ENCODE data around the gene PRAMEF6.
"Not testable (repeated sequence)": the region's sequence is repeated elsewhere in the genome, so short reads cannot be mapped to it uniquely, and the experiment has no call there.

The PRAMEF6 gene

DNA sequence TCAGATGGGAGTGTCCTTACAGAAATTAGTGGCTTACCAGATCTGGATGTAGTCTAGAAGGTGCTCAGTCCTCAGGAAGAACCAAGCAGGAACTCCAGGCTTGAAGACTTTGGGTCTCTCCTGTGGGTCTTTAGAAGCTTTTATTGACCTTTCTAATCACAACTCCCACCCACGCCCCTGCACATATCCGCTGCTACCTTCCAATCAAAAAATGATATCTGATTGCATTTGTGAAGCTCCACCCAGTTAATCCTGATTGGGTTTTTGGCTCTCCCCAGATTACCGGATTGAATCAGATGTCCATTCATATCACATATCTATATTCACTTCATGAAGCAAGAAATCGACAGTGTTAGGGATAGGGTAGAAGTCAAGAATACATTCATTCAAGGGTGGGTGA, at the start of gene PRAMEF6:
TSS of gene PRAMEF6 (minus strand) at position 101 of the 400 bp plus-strand sequence. CDS start 5,062 bp downstream, outside the sequence.
- not testable (repeated sequence) for H3K27ac ChIP-seq, H3K4me1 ChIP-seq, H3K4me2 ChIP-seq, H3K36me3 ChIP-seq, H3K4me3 ChIP-seq, H4K20me1 ChIP-seq, H3K9me3 ChIP-seq, H3K9ac ChIP-seq, H3K27me3 ChIP-seq

DNA sequence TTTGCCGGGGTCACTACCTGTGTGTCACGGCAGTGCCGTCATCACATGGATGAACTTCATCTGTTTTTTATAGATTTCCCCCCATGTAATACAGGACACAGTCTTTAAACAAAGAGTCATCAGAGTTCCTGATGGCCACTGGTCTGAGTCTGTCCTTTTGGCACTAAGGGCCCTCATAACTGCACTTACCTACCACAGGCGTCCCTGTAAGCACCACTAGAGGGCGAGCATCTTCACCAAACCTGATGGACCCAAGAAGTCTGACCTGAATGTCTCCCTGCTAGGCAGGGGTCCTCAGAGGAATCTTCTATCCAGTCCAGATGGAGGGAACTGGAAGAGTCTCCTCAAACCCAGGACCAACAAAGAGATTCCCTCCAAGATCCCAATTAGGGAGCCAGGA, 23.0 kb downstream of the PRAMEF6 start:
- not testable (repeated sequence) for H3K27ac ChIP-seq, H3K9ac ChIP-seq, H3K27me3 ChIP-seq, H3K9me3 ChIP-seq, H3K4me1 ChIP-seq, H3K4me3 ChIP-seq, H3K36me3 ChIP-seq, H4K20me1 ChIP-seq, H3K4me2 ChIP-seq

DNA sequence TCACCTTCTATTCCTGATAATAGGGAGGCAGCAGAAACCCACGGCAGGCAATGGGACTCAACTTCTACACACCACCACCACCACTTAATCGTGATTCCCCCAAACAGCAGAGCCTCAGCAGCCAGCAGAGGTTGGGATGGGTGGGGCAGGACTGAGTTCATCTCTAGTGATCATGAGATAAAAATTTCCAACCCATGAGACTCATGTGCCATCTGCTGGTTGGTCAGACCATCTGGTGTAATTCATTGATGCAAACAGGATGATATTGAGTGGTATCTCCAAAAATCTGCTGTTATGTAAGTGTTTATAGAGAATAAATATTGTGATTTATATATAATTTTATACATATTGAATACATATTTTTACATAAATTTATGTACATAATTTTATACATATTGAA, 25.6 kb downstream of the PRAMEF6 start:
- not testable (repeated sequence) for H3K9ac ChIP-seq, H3K4me2 ChIP-seq, H4K20me1 ChIP-seq, H3K36me3 ChIP-seq, H3K4me1 ChIP-seq, H3K27me3 ChIP-seq, H3K4me3 ChIP-seq, H3K27ac ChIP-seq, H3K9me3 ChIP-seq

DNA sequence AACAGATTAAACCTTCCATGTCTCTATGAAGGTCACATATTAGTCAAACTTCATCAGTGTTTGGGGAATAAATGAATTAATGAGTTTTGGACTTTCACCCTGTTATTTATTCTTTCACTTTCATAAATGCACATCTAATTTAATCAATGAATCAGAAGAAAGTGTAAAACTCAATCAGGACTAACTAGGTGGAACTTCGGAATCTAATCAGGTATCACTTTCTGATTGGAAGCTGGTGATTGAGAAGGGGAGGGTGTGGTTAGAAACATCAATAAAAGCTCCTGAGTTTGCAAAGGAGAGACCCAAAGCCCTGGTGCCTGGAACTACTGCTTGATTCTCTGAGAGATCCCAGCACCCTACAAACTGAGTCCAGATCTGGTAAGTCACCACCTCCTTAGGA, 31.1 kb downstream of the PRAMEF6 start, which contains the start of gene PRAMEF7:
TSS of gene PRAMEF7 (plus strand) at position 301 of the 400 bp plus-strand sequence. CDS start 1,083 bp downstream, outside the sequence.
- not testable (repeated sequence) for H4K20me1 ChIP-seq, H3K4me2 ChIP-seq, H3K4me1 ChIP-seq, H3K27me3 ChIP-seq, H3K36me3 ChIP-seq, H3K9ac ChIP-seq, H3K27ac ChIP-seq, H3K4me3 ChIP-seq, H3K9me3 ChIP-seq

DNA sequence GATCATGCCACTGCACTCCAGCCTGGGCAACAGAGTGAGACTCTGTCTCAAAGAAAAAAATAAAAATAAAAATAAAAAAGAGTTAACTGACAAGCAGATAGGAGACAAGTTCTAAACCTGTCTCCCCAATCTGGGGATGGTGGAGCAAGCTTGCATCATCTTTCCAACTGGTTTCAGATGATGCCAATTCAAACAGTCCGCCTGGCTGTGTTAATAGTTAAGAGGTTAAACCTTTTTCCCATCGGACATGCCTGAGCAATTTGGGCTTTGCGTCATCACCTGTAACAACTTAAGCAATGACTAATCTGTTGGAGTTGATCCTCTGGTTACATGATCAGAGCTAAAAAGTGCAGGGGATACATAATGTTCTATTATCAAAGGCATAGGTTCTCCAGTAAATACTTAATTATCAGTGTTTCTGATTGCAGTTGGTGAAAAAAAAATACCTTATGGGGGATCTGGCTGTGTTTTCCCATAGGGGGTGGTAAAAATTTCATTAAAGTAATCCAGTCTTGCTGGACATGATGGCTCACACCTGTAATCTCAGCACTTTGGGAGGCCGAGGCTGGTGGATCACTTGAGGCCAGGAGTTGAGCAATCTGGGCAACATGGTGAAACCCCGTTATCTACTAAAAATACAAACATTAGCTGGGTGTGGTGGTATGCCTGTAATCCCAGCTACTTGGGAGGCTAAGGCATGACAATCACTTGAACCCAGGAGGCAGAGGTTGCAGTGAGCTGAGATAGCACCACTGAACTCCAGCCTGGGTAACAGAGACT, 43.4 kb downstream of the PRAMEF6 start:
- H4K20me1 ChIP-seq, H3K9ac ChIP-seq, H3K4me3 ChIP-seq, H3K27me3 ChIP-seq, H3K4me1 ChIP-seq, H3K4me2 ChIP-seq, H3K27ac ChIP-seq, H3K9me3 ChIP-seq, H3K36me3 ChIP-seq: not testable (repeated sequence)

DNA sequence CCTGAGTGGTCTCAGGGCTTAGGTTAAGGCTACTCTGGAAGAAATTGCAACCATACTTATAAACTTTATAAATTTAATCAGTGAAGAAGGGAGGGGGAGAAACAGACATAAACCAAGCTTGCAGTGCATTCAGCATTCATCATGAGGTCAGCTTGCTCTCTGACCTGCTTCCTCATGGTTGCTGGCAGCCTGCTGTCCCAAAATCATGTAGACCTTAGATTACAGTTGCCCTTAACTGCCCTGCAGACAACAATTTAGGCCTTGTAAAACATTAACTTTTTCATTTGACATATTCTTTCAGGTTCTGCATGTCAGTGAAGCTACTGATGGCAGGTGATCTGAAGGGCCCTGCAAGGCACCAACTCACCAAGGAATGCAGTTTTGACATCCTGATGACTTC, 48.2 kb downstream of the PRAMEF6 start:
- H3K4me2 ChIP-seq, H3K27ac ChIP-seq, H3K36me3 ChIP-seq, H3K9me3 ChIP-seq, H3K4me3 ChIP-seq, H3K27me3 ChIP-seq, H4K20me1 ChIP-seq, H3K9ac ChIP-seq, H3K4me1 ChIP-seq: not testable (repeated sequence)

DNA sequence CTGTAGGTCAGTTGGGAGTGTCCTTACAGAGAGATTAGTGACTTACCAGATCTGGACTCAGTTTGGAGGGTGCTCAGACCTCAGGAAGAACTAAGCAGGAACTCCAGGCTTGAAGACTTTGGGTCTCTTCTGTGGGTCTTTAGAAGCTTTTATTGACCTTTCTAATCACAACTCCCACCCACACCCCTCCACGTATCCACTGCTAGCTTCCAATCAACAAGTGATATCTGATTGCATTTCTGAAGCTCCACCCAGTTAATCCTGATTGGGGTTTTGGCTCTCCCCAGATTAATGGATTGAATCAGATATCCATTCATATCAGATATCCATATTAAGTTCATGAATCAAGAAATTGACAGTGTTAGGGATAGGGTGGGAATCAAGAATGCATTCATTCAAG, 49.2 kb downstream of the PRAMEF6 start, which contains the start of gene PRAMEF10:
TSS of gene PRAMEF10 (minus strand) at position 101 of the 400 bp plus-strand sequence. CDS start 2,423 bp downstream, outside the sequence.
- not testable (repeated sequence) for H3K4me3 ChIP-seq, H3K27ac ChIP-seq, H3K27me3 ChIP-seq, H3K4me1 ChIP-seq, H3K9ac ChIP-seq, H3K9me3 ChIP-seq, H3K4me2 ChIP-seq, H4K20me1 ChIP-seq, H3K36me3 ChIP-seq

Measured in BLaER1 (cell line).